Sciatic nerve (tissue), 2 donors: ENCODE data around the gene ISL2. TPM values are rescaled to one million over a fixed set of nuclear protein-coding genes. Genes with fewer than 3 reads are reported as not detected.
"Not testable (repeated sequence)": the region's sequence is repeated elsewhere in the genome, so short reads cannot be mapped to it uniquely, and the experiment has no call there.

ENCODE experiments used
- ATAC-seq: fragments of 200-7000 bp; cut with Tn5 transposase; one replicate; pipeline ENCODE4 v1.9.1; 2020; ENCODE audit warnings: mild to moderate bottlenecking, moderate library complexity
- DNase-seq: peaks from one replicate; pipeline ENCODE4 v3.0.0-alpha.2; 2020; ENCODE audit warnings: low spot score
- intact Hi-C: fragments of 100-400 bp; cut with DNase I; formaldehyde crosslinking; loops from one replicate; pipeline ENCODE4 v1.14.2; 2022
- total RNA-seq: library from RNA; stranded (reverse); fragmentation: NEBNext Ultra II Directional; extraction: Animal tissue kit (Norgen Biotek cat#: 25700); gene quantifications from one replicate; pipeline ENCODE4 v1.2.1, GENCODE V29; 2021
- donor health status: DM: no; HTN: no; CAD: no.
- donor health status: DM: no; HTN: no; CAD: no.

Gene ISL2
- 0.31 TPM for total RNA-seq

- ATAC-seq (peak; percentile 73), DNase-seq (peak; percentile 76)
- intact Hi-C loops = no loop called here
Observed at GRCh38 chr15:76336254-76337058, at the start of gene ISL2. Gene ISL2, plus strand, starts transcription at chr15:76336773. Its CDS starts 111 bp downstream, at chr15:76336884.

GRCh38 chr15:76289582-76289981, 47.0 kb upstream of the ISL2 start:
- DNase-seq = no peak
- no peak for ATAC-seq
- intact Hi-C loops = no loop called here

- intact Hi-C loops = no loop called here
- ATAC-seq (no peak), DNase-seq (no peak)
Observed at GRCh38 chr15:76293361-76293760, 43.2 kb upstream of the ISL2 start.

GRCh38 chr15:76294463-76294862, 42.1 kb upstream of the ISL2 start:
- DNase-seq, ATAC-seq, intact Hi-C loops: not testable (repeated sequence)

- ATAC-seq (no peak), DNase-seq (no peak)
- intact Hi-C loops = no loop called here
Observed at GRCh38 chr15:76296849-76297248, 39.7 kb upstream of the ISL2 start.

- DNase-seq, ATAC-seq, intact Hi-C loops: not testable (repeated sequence)
Observed at GRCh38 chr15:76297951-76298350, 38.6 kb upstream of the ISL2 start.

GRCh38 chr15:76298986-76299385, 37.6 kb upstream of the ISL2 start:
- ATAC-seq = no peak
- intact Hi-C loops = no loop called here

GRCh38 chr15:76299786-76300185, 36.8 kb upstream of the ISL2 start:
- ATAC-seq = no peak
- intact Hi-C loops = no loop called here
- DNase-seq = no peak

More at GRCh38 chr15:76298986-76299385, 37.6 kb upstream of the ISL2 start:
- no peak for DNase-seq

- intact Hi-C loops = no loop called here
- ATAC-seq (no peak), DNase-seq (no peak)
Observed at GRCh38 chr15:76303909-76304308, 32.7 kb upstream of the ISL2 start.

- ATAC-seq (no peak), DNase-seq (no peak)
- intact Hi-C loops = no loop called here
Observed at GRCh38 chr15:76309601-76310330, 26.8 kb upstream of the ISL2 start.

GRCh38 chr15:76310475-76311099, 26.0 kb upstream of the ISL2 start:
- DNase-seq (no peak), ATAC-seq (peak; percentile 25)
- intact Hi-C loops = no loop called here

- DNase-seq (peak; percentile 98), ATAC-seq (peak; percentile 99)
- intact Hi-C loops = no loop called here
Observed at GRCh38 chr15:76311100-76311953, 25.2 kb upstream of the ISL2 start, which contains the start of gene ETFA. Gene ETFA, minus strand, starts transcription at chr15:76311469. Its CDS starts 81 bp downstream, at chr15:76311388.

GRCh38 chr15:76312540-76313174, 23.9 kb upstream of the ISL2 start:
- ATAC-seq = no peak
- no peak for DNase-seq
- intact Hi-C loops = no loop called here

- DNase-seq, intact Hi-C loops, ATAC-seq: not testable (repeated sequence)
Observed at GRCh38 chr15:76313175-76313567, 23.4 kb upstream of the ISL2 start.

- DNase-seq (no peak), ATAC-seq (no peak)
- intact Hi-C loops = no loop called here
Observed at GRCh38 chr15:76313731-76314130, 22.8 kb upstream of the ISL2 start.

GRCh38 chr15:76320012-76320411, 16.6 kb upstream of the ISL2 start:
- intact Hi-C loops = no loop called here
- ATAC-seq (no peak), DNase-seq (no peak)

GRCh38 chr15:76321171-76321570, 15.4 kb upstream of the ISL2 start:
- no peak for ATAC-seq
- no peak for DNase-seq
- intact Hi-C loops = no loop called here

- intact Hi-C loops = no loop called here
- no peak for ATAC-seq
- DNase-seq = no peak
Observed at GRCh38 chr15:76321602-76322001, 15.0 kb upstream of the ISL2 start.
